ENCODE results near the gene DNAJC5G. TPM values are rescaled to one million over a fixed set of nuclear protein-coding genes. Genes with fewer than 3 reads are reported as not detected.
A peak's percentile ranks its signal among the peaks of the same experiment; 100 is the strongest.

DNAJC5G gene
- total RNA-seq, 1 experiment from 2014 or later, result 0.25 TPM

- no peaks in the 10 kb centered on the region for H3K9me3 Mint-ChIP-seq (ENCODE audit: unreplicated experiment)
- H3K36me3 Mint-ChIP-seq (ENCODE audit: insufficient read depth, unreplicated experiment), result peaks cover 91% of the 10 kb centered on the region
- intact Hi-C loops (cut with micrococcal nuclease; ENCODE audit: unreplicated experiment), result no loop called here
- H3K27me3 Mint-ChIP-seq (ENCODE audit: insufficient read depth, unreplicated experiment), result no peaks in the 10 kb centered on the region
- ChIA-PET POLR2A (no interaction called here), CTCF (interaction anchor here (0.6 kb wide), 1 partner anchor 141 kb away, joined by 3 read pairs; no protein-coding TSS in a partner anchor)
- no TSS peak for BruUV-seq (replicated peaks)
- H3K27ac Mint-ChIP-seq (ENCODE audit: unreplicated experiment), result no peak overlapping the region
- no peaks in the 10 kb centered on the region for H3K4me1 ChIP-seq
- DNase-seq, result no peak
- H3K36me3 ChIP-seq (ENCODE audit: control insufficient read depth, insufficient read depth, low read length), result peaks cover 17% of the 10 kb centered on the region
- H3K4me3 ChIP-seq (ENCODE audit: low read depth, low read length), result no peak overlapping the region
- no peaks in the 10 kb centered on the region for H3K9me3 ChIP-seq
- H3K4me3 Mint-ChIP-seq (ENCODE audit: unreplicated experiment), result no peak overlapping the region
- H3K4me1 Mint-ChIP-seq (ENCODE audit: low read depth, unreplicated experiment), result no peaks in the 10 kb centered on the region
- no peak for TF ChIP-seq CTCF (IDR thresholded peaks at IDR 0.05; ENCODE audit: insufficient read depth in 1 of 2, low read depth in 1 of 2, low read length in 1 of 2, severe bottlenecking in 1 of 2, unreplicated experiment in 1 of 2)
- no peaks in the 10 kb centered on the region for H3K27me3 ChIP-seq (replicated peaks; ENCODE audit: control insufficient read depth, insufficient read depth, low read length)
Measured at GRCh38 chr2:27231921-27232320, 43.3 kb upstream of the DNAJC5G start.

- intact Hi-C loops (cut with micrococcal nuclease; ENCODE audit: unreplicated experiment), result no loop called here
- H3K4me3 Mint-ChIP-seq (ENCODE audit: unreplicated experiment), result no peak overlapping the region
- H3K36me3 Mint-ChIP-seq (ENCODE audit: insufficient read depth, unreplicated experiment), result peaks cover 88% of the 10 kb centered on the region
- H3K9me3 Mint-ChIP-seq (ENCODE audit: unreplicated experiment), result no peaks in the 10 kb centered on the region
- CTCF ChIA-PET, result no interaction called here
- TF ChIP-seq CTCF (IDR thresholded peaks at IDR 0.05; ENCODE audit: insufficient read depth in 1 of 2, low read depth in 1 of 2, low read length in 1 of 2, severe bottlenecking in 1 of 2, unreplicated experiment in 1 of 2), result no peak
- H3K27me3 Mint-ChIP-seq (ENCODE audit: insufficient read depth, unreplicated experiment), result no peaks in the 10 kb centered on the region
- Histone ChIP-seq H3K4me1 (no peaks in the 10 kb centered on the region), H3K36me3 (ENCODE audit: control insufficient read depth, insufficient read depth, low read length) (peaks cover 19% of the 10 kb centered on the region), H3K4me3 (ENCODE audit: low read depth, low read length) (no peak overlapping the region), H3K27me3 (replicated peaks; ENCODE audit: control insufficient read depth, insufficient read depth, low read length) (no peaks in the 10 kb centered on the region), H3K9me3 (no peaks in the 10 kb centered on the region)
- H3K27ac Mint-ChIP-seq (ENCODE audit: unreplicated experiment), result no peak overlapping the region
- POLR2A ChIA-PET, result no interaction called here
- H3K4me1 Mint-ChIP-seq (ENCODE audit: low read depth, unreplicated experiment), result no peaks in the 10 kb centered on the region
- TSS peak; percentile 31 for BruUV-seq (replicated peaks)
- DNase-seq, result no peak
Measured at GRCh38 chr2:27233341-27233740, 41.9 kb upstream of the DNAJC5G start.

- H3K4me1 ChIP-seq, result no peaks in the 10 kb centered on the region
- intact Hi-C loops (cut with micrococcal nuclease; ENCODE audit: unreplicated experiment), result no loop called here
- Mint-ChIP-seq H3K9me3 (ENCODE audit: unreplicated experiment) (no peaks in the 10 kb centered on the region), H3K4me3 (ENCODE audit: unreplicated experiment) (no peak overlapping the region), H3K4me1 (ENCODE audit: low read depth, unreplicated experiment) (no peaks in the 10 kb centered on the region), H3K27ac (ENCODE audit: unreplicated experiment) (no peak overlapping the region), H3K27me3 (ENCODE audit: insufficient read depth, unreplicated experiment) (no peaks in the 10 kb centered on the region), H3K36me3 (ENCODE audit: insufficient read depth, unreplicated experiment) (peaks cover 88% of the 10 kb centered on the region)
- ChIA-PET CTCF (interaction anchor here (0.6 kb wide), 1 partner anchor 468 kb away, joined by 4 read pairs; no protein-coding TSS in a partner anchor), POLR2A (no interaction called here)
- no peaks in the 10 kb centered on the region for H3K27me3 ChIP-seq (replicated peaks; ENCODE audit: control insufficient read depth, insufficient read depth, low read length)
- no peak overlapping the region for H3K4me3 ChIP-seq (ENCODE audit: low read depth, low read length)
- no peak for DNase-seq
- H3K36me3 ChIP-seq (ENCODE audit: control insufficient read depth, insufficient read depth, low read length), result peaks cover 19% of the 10 kb centered on the region
- no TSS peak for BruUV-seq (replicated peaks)
- no peaks in the 10 kb centered on the region for H3K9me3 ChIP-seq
- TF ChIP-seq CTCF (IDR thresholded peaks at IDR 0.05; ENCODE audit: insufficient read depth in 1 of 2, low read depth in 1 of 2, low read length in 1 of 2, severe bottlenecking in 1 of 2, unreplicated experiment in 1 of 2), result no peak
Measured at GRCh38 chr2:27236136-27236535, 39.1 kb upstream of the DNAJC5G start.
